WI38 (cell line): ENCODE measurements around the gene SMCO4.

Source experiments
- H3K4me3 ChIP-seq: 2 replicates; pipeline ENCODE4 v1.5.1; 2011; ENCODE audit warnings: low read depth, mild to moderate bottlenecking, control low read depth, low read length
- TF ChIP-seq, protein P1 (sequence below): IDR thresholded peaks from 2 replicates; pipeline ENCODE4 v1.5.1; 2012; ENCODE audit warnings: low read depth, mild to moderate bottlenecking, control low read depth, low read length

The SMCO4 gene

GRCh38 chr11:93542811-93543229 is 371 bp downstream of the SMCO4 start:
- TF ChIP-seq, protein P1, sequence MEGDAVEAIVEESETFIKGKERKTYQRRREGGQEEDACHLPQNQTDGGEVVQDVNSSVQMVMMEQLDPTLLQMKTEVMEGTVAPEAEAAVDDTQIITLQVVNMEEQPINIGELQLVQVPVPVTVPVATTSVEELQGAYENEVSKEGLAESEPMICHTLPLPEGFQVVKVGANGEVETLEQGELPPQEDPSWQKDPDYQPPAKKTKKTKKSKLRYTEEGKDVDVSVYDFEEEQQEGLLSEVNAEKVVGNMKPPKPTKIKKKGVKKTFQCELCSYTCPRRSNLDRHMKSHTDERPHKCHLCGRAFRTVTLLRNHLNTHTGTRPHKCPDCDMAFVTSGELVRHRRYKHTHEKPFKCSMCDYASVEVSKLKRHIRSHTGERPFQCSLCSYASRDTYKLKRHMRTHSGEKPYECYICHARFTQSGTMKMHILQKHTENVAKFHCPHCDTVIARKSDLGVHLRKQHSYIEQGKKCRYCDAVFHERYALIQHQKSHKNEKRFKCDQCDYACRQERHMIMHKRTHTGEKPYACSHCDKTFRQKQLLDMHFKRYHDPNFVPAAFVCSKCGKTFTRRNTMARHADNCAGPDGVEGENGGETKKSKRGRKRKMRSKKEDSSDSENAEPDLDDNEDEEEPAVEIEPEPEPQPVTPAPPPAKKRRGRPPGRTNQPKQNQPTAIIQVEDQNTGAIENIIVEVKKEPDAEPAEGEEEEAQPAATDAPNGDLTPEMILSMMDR, result no peak
- H3K4me3 ChIP-seq, result peak overlapping the region; percentile 67

DNA sequence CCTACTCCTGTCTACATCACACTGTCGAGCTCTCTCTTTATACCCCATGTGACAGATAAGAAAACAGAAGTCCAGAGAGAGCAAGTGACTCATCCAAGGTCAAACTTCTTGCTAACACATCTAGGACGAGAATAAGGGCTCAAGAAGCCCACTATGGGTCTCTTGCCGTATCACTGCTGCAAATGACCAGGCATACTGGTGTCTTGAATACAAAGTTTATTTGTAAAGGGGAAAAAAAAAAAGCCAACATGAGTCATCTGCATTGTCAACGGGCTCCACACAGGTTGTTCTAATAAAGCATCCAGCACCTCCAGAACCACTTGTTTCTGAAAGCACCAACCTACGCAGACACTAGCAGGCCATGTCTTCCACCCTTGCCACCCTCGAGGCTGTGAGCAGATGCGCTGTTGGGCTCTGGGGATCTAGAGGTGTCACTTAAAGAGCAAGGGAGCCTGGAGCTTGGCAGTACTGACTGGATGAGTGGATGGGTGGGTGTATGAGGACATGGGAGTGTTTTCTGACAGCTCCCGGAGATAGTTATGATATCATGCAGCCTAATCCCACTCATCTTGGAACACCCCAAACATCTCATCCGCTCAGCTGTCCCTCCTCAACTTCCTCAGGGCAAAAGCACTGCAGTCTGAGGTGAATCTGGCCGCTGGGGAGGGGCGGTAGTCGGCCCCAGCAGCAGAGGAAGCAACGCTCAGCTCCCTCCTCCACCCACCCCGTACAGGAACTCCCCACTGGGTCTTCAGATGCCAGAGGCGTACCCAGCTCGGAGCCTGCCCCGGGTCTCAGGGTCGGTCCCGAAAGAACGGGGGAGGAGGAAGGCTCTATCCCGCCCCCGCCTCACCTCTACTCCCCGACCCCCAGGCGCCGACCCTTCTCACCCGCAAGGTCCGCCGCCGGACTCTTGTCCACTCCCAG is 1.0 kb downstream of the SMCO4 start:
- H3K4me3 ChIP-seq, result peak overlapping the region; percentile 67
- TF ChIP-seq, protein P1, result no peak

GRCh38 chr11:93540896-93541553 is 2.2 kb downstream of the SMCO4 start:
- H3K4me3 ChIP-seq, result no peak overlapping the region
- TF ChIP-seq, protein P1, result no peak

GRCh38 chr11:93540337-93540736 is 2.9 kb downstream of the SMCO4 start:
- no peak overlapping the region for H3K4me3 ChIP-seq
- TF ChIP-seq, protein P1, result no peak

DNA sequence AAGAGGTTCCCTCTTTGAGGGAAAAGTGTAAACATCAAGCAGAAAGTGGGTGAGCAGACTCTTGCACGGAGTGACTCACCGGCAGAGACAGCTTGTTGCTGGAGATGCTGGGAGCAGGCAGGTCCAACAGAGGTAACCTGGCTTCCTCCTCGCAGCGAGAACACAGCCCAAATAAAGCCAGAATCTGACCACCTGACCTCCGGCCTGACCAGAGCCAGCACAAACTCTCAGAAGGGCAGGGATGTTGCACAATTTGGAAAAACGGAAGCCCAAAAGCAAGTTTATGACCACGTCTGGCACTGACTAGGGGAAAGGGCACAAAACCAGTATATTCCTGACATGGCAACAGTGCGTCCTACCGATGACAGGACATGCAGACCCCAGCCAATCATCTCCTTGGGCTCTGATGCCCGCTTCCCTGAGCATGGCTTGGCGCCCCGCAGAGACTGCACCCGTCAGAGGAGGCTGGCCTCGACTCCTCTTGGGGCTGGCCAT is 5.4 kb downstream of the SMCO4 start:
- no peak overlapping the region for H3K4me3 ChIP-seq
- TF ChIP-seq, protein P1, result no peak

DNA sequence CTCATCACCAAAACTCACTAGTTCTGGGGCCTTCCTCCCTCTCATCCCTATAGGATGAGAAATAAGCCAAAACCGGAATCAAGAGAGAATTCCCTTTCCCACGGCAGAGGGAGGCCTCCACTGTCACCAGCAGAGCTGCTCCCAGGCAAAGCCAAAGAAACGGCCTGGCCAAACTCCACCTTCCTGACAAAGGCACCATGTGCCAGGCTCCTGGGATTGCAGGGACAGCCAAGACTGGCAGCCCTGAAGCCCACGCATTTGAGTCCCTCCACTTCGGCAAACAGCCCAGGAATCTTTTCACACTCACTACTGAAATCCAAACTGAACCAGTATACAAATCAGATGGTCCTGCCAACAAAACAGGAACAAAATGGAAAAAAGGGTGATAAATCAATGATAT is 6.1 kb downstream of the SMCO4 start:
- H3K4me3 ChIP-seq, result no peak overlapping the region
- TF ChIP-seq, protein P1, result no peak
